Stimulated activated CD8-positive, alpha-beta memory T cell treated with anti-CD3 and anti-CD28 coated beads, Interleukin-12 subunit alpha, Interleukin-12 subunit beta, amount 100 ng/mL, for 1 hour (primary cell): ENCODE data around the gene LY6G6F.
"Not testable (repeated sequence)": the region's sequence is repeated elsewhere in the genome, so short reads cannot be mapped to it uniquely, and the experiment has no call there.

Experiments
- DNase-seq: peaks from one replicate; pipeline ENCODE4 v3.0.0-alpha.2; 2020; ENCODE audit warnings: low read depth

LY6G6F gene

DNA sequence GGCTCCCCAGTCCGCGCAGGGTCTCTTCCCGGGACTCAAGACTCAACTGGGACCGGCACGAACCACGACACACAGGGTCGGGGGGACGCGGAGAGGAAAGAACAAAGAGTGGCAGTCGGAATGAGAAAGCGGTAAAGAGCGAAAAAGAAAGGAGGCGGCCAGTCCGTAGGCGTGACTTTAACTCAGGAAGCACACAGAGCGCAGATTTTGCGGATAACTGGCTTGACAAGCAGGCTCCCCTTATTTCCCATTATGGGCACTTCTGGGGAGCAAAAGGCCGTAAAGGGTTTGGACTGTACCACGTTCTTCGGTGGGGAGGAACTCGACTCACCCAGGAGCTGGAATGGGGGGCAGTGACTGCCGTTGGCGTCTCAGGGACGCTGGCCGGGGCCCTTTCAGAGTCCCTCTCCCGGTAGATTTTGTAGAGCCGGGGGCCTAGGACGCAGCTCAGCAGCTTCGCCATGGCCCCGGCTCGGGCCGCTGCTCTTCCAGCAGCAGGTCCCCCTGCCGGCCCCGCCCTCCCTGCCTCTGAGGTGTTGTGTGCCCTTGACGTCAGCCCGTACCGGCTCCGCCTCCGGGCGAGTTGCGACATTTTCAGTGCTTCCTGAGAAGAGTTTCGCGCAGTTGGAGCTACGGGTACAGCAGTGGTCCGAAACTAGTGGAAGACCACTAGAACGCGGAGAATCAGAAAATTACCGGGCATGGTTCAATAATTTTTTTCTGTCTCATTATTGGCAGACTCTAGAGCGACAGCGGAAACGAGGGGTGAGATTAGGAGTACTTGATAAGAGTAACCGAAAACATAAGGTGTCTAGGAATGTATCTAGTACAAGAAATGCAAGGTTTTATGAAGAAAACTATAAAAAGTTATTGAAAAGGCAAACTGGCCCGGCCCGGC lies 3.6 kb upstream of the LY6G6F start, which contains the start of gene ABHD16A:
ABHD16A (minus strand) TSS at position 506 of the 898 bp plus-strand sequence; CDS start at position 463, 43 bp downstream.
- peak; percentile 95 for DNase-seq

DNA sequence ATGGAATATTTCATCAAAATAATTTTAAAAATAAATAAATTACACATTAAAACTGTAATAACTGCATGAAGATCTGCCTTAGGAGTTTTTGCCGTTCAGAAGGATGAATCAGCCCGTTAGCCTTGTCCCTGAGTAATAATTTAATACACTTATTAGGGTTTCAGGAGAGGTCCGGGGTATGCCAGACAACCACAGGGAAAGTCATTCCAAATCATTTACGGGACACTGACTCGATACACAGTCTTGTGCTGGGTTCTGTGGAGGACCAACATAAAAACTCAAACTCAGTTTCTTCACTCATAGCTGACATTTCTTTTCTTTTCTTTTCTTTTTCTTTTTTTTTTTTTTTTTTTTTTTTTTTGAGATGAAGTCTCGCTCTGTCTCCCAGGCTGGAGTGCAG lies 735 bp upstream of the LY6G6F start:
- DNase-seq, result no peak

DNA sequence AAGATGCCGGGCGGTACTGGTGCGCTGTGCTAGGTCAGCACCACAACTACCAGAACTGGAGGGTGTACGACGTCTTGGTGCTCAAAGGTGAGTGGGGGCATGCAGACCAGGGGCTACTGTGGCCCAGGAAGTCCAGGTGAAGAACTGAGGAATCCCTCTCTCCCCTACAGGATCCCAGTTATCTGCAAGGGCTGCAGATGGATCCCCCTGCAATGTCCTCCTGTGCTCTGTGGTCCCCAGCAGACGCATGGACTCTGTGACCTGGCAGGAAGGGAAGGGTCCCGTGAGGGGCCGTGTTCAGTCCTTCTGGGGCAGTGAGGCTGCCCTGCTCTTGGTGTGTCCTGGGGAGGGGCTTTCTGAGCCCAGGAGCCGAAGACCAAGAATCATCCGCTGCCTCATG lies 1.0 kb downstream of the LY6G6F start:
- DNase-seq, result no peak

DNA sequence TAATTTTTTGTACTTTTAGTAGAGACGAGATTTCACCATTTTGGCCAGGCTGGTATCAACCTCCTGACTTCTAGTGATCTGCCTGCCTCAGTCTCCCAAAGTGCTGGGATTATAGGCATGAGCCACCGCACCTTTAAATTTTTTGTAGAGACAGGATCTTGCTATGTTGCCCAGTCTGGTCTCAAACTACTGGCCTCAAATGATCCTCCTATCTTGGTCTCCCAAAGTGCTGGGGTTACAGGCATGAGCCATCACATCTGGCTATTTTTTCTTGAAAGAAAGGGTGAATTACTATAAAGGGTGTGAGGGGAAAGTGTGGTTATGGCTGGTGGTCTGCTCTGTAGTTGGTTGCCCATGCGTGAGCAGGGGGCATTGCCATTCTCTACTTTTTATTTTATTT lies 1.6 kb downstream of the LY6G6F start:
- DNase-seq, result no peak

DNA sequence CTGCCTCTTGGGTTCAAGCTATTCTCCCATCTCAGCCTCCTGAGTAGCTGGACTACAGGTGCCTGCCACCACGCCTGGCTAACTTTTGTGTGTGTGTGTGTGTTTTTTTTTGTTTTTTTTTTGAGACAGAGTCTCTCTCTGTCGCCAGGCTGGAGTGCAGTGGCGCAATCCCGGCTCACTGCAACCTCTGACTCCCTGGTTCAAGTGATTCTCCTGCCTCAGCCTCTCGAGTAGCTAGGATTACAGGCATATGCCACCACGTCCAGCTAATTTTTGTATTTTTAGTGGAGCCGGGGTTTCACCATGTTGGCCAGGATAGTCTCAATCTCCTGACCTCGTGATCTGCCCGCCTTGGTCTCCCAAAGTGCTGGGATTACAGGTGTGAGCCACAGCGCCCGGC lies 2.5 kb downstream of the LY6G6F start:
- not testable (repeated sequence) for DNase-seq

DNA sequence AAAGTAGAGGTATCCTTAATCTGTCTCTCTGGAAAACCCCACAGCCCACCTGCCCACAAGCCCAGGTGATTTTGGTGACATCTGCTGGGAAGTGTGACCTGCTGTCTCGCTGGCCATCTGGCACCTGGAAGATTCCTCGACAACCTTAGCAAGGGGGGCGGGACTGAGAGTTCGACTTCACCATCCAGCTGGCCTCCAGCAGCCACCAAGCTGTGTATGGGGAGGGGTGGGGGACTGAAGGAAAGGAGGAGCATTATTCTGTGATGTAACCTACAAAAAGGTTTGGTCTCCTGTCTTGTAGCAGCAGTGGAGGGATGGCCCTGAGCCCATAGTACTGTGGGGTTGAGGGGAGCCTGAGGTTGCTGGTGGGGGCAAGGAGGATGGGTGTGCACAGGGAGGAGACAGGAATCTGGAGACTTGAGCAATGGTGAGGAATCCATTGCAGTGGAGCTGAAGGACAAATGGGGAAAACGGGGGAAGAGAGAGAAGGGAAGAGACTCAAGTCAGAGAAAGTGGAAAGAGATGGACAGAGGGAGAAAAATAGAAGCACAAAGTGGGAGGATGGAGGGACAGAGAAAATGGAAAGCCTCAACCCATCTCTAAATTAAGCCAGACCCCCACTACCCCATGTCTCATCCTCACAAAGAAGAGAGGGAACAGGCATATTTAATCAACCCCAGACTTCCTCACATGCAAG lies 4.0 kb downstream of the LY6G6F start:
- DNase-seq, result no peak

DNA sequence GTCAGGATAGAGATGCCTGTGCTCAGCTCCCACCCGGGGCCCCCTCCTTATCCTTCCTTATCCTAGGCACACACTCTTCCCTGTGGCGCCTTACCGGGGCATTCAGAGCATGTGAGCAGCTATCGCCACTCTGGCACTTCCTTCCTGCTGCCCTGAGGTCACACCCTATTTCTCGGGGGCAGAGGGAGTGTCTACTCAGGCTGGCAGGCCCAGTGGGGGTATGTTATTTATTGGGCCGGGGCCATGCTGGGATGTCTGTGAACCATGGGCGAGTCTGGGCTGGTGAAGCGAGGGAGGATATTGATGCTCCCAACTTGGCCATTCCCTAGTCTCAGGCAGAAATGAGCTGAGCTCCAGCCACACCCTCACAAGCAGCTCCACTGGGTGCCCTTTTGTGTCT lies 4.6 kb downstream of the LY6G6F start:
- DNase-seq, result no peak

DNA sequence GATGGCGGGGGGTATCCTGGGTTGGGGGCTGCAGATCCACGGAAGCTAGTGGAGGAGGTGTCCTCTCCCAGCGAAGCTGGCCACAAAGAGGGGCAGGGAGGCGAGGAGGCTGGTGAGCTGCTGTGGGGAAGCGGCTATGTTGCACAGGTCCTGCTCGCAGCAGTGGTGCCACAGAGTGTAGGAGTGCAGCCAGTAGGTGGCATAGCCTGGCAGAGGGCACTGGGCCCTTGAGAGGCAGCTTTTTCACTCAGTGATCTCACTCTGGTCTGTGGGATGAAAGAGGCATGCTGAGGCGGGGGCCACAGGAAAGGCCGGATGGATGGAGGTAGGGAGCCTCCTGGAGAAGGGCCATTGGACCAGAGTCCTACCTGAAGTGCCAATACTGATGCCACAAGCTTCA lies 5.6 kb downstream of the LY6G6F start:
- no peak for DNase-seq

DNA sequence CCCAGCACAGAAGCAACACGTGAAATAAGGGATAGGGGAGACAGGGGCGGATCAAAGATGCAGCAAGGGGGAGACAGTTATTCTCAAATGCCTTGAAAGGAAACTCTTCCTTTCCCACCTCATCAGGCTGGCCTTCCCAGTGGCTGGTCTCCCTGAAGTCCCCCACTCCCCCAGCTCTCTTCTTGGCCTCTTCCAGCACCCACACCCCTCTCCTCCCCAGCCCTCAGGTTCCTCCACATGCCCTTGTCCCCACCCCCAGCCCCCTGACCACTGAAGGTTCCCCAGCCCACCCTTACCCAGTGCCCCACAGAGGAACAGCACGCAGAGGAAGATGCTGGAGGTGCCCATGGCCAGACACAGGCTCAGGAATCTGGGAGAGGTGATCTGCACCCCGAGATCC lies 6.8 kb downstream of the LY6G6F start:
- DNase-seq, result no peak

DNA sequence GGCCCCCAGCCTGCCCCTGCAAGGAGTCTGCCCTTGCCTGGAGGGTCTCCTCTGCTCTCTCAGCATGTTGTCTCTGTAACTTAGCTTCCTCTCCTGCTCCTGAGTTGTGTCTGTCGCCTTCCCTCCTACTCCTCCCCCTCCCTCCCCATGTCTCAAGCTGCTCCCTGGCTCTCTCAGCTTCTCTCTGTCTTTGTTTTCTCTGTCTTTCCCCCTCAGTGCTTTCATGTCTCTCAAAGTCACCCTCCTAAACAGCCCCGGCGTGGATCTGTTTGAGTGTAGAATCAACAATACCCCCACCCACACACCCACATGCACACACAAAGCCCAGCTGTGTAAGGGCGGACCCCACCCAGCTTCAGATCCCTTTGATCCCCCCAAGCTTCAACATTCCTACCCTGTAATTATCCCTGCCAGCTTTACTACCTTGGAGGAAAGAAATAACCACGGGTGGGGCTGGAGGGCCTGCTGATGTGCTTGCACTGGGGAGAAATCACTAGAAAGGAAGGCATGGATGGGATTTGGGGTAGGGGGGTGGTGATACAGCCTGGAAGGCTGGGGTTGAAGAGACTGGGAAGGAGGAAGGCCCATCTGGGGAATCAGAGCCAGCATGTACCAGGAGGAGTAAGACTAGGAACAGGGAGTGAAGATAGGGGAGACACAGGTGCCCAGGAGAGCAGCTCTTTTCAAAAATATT lies 7.5 kb downstream of the LY6G6F start:
- no peak for DNase-seq

DNA sequence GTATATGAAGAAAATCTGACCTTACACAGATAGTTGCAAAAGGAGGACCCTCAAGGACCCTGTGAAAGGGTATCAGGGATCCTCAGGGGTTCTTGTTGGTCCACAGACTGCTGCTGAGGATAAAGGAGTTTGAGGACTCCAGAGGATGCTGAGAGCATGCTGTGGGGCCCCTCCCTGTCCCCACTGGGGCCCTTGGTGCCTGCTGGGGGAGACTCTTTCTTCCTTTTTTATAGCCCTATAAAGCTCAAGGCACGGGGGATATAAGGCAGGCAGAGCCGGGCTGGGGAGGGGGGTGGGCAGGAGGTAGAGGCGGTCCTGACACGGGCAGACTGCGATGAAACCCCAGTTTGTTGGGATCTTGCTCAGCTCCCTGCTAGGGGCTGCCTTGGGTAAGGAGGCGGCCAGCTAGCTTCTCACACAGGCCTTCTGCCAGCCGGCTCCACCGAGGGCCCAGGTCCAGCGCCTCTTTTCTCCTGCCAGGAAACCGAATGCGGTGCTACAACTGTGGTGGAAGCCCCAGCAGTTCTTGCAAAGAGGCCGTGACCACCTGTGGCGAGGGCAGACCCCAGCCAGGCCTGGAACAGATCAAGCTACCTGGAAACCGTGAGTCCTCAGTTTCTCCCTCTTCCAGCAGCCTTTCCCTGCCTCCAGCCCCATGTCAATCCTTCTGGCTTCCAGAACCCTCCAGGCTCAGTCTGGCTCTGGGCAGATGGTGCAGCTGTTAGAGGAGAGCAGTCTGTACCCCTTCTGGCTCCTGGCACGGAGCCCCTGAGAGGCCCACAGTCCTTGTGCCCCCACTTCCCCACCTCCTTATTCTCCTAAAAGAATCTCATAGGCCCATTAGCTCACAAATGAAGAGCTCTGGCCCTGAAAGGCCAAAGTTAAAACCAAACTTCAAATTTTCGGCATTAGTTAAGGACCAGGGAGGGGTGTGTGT lies 8.6 kb downstream of the LY6G6F start, which contains the start of gene LY6G6D:
LY6G6D (plus strand) TSS at position 327 of the 937 bp plus-strand sequence; CDS start at position 335, 8 bp downstream.
- no peak for DNase-seq

DNA sequence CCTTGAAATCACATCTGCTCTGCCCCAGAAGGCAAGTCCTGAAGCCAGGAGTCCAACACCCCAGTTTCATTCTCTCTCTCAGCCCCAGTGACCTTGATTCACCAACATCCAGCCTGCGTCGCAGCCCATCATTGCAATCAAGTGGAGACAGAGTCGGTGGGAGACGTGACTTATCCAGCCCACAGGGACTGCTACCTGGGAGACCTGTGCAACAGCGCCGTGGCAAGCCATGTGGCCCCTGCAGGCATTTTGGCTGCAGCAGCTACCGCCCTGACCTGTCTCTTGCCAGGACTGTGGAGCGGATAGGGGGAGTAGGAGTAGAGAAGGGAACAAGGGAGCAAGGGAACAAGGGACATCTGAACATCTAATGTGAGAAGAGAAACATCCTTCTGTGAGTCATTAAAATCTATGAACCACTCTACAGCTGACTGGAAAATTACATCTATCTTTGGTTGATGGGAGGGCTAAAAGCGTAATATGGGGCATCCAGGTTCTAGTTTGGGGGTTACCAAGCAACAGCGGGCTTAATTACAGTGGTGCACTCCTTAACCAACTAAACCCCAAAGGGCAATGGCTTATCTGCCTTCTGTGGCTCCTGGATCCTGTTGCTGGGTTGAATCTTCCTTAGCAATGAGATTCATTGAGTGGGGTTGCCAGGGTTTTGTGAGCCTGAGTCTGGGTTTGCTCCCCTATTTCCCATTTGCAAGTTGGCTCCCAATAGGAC lies 11.0 kb downstream of the LY6G6F start:
- no peak for DNase-seq

DNA sequence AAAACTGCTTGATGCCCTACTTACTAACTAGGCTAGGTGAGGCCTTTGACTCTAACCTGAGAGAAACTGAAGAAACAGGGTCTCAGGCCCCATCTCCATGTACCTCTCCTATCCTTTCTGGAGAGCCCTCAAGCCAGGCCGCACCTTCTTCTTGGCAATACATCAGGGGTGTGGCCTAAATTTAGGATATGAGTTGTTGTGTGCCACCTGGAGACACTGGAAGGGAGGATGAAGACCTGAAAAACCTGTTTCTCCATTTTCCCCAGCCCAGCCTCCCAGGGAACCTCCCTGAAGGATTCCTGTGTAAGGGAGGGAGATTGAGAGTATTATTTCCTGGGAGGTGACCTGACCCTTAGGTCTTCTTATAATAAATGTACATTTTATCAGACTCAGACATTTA lies 11.6 kb downstream of the LY6G6F start:
- no peak for DNase-seq

DNA sequence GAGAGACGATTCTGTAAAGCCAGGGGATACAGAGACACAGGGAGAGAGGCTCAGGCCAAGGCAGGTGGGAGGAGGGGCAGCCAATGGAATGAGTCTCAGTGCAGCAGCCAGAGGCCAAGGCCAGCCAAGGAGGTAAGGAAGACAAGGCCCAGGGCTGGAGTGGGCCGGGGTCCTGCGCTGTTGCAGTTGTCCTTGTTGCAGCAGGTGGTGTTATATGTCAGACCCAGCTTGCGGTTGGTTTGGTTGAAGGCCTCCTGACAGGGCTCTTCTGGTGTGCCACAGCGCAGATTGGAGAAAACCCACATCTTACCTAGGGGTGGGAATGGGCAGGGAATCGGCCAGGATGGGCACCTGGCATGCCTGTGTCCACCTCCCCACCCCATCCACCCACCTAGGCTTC lies 12.3 kb downstream of the LY6G6F start:
- no peak for DNase-seq

DNA sequence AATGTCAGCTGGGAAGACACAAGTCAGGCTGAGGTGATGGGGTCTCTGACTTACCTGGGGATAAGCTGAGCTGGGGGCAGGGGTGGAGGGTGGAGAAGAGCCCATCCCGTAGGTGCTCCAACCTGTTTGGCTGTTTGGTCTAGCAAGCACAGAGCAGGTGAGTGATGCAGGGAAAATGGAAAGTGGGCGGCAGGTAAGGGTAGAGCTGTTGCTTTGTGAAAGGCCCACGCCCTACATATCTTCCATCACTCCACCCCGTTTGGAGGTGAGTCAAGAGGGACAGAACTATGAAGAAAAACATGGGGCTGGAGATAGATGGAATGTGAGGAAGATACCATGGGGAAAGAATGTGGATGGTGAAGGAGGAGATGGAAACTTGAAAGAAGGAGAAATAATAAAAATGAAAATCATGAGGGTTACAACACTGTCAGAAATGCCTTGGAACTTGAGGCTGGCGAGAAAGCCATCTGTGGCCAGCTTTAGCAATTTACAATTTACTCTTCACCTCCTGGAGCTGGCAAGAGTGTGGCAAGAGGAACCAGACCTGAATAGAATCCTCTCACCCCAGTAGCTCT lies 13.6 kb downstream of the LY6G6F start:
- DNase-seq, result no peak

DNA sequence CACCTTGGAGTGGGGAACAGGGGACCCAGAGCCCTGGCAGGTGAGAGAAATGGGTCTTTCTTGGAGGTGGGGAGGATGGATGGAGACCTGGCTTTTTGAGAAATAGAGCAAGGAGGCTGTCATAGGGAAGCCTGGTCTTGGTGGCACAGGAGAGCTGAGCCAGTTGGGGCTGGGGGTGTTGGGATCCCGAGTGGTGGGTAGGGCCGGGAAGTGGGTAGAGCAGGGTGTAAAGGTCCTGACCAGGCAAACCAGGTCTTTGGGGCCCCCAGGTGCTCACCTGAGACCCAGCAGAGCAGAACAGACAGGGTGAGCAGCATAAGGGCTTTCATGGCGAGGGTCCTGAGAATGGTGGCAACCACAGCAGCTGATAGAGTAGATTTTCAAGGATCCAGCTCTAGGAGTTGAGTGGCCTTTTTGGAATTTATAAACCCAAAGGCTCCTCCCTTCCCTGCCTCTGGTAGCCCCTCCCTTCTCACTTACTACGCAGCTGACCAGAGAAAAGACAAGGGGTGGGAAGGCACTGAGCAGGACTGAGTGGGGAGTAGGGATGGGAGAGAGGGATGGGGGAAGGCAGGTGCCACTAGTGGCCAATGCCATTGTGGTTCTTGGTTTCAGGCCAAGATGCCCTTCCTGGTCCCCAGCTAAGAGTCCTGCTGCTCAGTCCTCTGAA lies 14.8 kb downstream of the LY6G6F start, which contains the start of gene LY6G6C:
LY6G6C (minus strand) TSS at position 396 of the 670 bp plus-strand sequence; CDS start at position 329, 67 bp downstream.
- DNase-seq, result no peak

DNA sequence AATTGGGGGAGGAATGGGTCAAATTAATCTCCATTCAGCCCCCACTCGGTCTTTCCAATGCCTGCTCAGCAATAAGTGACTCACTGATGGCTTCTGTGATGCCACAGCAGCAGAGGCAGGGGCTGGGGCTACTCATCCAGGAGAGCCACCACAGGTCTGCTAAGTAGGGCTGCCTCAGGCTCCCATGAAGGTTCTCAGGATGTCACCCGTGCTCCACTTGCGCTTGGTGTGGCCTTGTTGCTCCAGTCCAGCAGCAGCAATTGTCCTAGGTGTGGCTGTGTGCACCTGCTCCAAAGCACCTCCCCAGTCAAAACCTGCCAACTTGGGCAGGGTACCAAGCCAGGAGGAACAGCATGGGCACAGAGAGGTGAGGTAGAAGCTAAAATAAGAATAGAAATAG lies 15.5 kb downstream of the LY6G6F start:
- DNase-seq, result no peak

DNA sequence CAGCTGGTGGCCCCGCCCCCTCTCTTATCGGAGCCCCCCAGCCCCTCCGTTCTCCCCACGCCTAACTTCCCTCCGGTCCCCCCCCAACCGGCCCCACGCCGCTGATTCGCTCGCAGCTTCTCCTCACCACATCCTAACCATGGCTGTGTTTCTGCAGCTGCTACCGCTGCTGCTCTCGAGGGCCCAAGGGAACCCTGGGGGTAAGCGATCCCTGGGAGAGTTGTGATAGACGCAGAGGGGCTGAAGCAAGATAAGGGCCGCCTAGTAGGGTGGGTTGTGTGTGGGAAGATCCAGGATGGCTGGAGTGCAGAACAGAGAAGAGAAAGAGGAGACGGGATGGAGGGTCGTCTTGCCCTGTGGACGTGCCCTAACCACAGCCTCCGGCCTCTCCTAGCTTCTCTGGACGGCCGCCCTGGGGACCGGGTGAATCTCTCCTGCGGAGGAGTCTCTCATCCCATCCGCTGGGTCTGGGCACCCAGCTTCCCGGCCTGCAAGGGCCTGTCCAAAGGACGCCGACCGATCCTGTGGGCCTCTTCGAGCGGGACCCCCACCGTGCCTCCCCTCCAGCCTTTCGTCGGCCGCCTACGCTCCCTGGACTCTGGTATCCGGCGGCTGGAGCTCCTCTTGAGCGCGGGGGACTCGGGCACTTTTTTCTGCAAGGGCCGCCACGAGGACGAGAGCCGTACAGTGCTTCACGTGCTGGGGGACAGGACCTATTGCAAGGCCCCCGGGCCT lies 16.7 kb downstream of the LY6G6F start, which contains the start of gene MPIG6B:
MPIG6B (plus strand) TSS at position 129 of the 735 bp plus-strand sequence; CDS start at position 140, 11 bp downstream.
- no peak for DNase-seq
